GOT3 (cell line): ENCODE data around the gene DLX6.

Experiments used
- DNase-seq: peaks from one replicate; lab custom pipeline; 2025; ENCODE audit warnings: mixed read lengths; lab: John Stamatoyannopoulos, UW

The DLX6 gene

GRCh38 chr7:97011104-97011503, 5.8 kb downstream of the DLX6 start:
- no peak for DNase-seq

DNA sequence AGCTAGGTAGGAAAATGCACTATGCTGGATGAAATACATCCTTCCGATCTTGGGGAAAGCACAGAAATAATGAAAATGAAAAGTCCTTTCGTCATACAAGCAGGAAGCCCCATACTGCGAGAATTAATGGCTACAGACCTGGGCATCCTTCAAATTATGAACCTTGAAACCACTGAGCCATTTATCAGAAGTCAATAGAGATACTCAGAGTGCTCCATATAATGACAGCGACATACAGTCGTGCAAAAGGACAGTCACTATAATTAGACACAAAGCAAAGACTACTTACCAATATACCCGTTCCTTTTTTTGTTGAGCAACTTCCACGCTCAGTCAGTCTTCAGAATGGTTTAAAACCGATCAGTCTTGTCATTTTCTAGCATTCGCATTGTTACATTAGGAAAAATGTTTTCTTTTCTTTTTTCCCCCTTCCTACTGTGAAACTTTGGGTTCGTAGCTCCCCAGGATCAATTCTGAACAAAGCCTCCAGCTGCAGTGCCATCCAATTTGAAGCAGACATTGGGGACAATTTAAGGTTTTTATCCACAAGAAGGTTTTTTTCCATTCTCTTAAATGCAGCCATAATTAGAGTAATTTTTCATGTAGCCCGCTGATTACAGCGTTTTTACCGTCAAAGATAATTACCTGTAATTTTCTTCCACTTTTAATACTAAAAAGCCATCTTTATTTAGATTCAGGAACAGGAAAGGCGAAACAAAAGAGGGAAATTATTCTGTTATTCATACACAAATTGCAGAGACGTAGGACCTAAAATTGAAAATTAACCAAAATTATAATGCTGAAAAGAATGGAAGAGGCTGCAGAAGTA, 6.4 kb downstream of the DLX6 start:
- DNase-seq = no peak

GRCh38 chr7:97012365-97013133, 7.2 kb downstream of the DLX6 start:
- DNase-seq = no peak

DNA sequence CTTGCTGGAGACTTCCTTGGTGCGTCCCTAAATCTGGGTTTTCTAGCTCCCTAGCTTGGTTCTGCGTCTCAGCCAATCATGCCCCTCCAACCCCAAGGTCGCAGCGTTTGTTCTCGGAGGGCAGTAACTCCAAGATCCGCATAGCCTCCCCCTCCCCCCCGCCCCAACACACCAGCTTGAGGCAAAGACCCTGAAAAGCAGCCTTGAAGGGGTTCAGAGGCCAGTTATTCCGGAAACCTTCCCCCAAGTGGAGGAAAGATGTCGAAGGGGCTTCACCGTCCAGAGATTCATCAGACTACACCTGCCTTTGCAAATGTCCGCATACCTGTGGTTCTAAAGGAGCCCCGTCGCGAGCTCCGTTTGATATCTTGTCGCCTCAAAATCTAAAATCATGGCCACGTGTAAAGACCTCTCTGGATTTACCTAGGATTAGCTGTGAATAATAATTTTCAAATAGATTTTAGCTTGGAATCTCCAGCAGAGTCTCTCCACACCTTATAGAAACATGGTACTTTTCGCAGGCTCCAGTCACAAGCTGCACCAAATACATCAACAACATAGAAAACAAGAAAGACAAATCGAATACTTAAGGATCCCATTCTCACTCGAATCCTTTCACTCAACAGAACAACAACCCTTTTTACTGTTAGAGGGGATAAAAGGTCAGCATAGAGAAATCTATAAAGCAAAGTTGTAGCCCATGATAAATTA, 7.9 kb downstream of the DLX6 start:
- no peak for DNase-seq

DNA sequence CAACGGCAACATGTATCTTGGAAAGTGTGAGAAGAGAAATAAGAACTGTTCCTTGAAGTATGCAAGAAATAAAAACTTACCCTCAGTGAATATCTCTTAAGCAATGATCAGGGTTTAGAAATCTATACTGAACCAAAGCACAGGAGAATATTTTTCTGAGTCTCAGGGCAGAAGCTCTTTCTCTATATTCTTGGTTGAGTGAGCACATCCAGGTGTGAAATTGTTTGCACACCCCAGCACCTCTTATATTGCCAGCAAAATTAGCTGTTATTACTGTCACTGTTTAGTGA, 8.4 kb downstream of the DLX6 start:
- DNase-seq = no peak

GRCh38 chr7:97014145-97014750, 8.9 kb downstream of the DLX6 start:
- no peak for DNase-seq

GRCh38 chr7:97015279-97015678, 9.9 kb downstream of the DLX6 start:
- no peak for DNase-seq

GRCh38 chr7:97015756-97016380, 10.5 kb downstream of the DLX6 start:
- DNase-seq = no peak

- no peak for DNase-seq
Measured at GRCh38 chr7:97016381-97017191, 11.2 kb downstream of the DLX6 start.

GRCh38 chr7:97017192-97018125, 12.1 kb downstream of the DLX6 start:
- DNase-seq = no peak

DNA sequence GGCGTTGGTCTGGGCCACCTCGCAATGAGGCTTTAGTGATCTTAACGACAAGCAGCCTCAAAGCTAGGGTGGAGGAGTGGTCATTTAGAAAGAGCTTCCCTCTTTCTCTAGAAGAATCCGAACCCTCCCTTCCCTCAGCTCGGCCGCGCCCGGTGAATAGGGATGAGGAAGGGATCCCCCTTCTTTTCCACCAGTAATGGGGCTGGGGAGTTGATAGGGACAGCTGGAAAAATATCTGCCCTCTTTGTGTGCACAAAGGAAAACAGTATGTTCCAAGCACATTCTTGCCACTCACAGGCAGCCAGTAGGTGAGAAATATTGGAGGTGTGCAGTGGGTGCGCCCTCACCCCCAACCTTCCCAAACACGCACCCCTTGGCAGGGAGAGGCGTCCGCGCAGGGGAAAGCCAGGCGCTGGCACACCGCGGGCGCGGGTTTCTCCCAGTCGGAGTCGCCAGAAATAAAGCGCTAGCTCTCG, 12.8 kb downstream of the DLX6 start:
- DNase-seq = no peak

- no peak for DNase-seq
Measured at GRCh38 chr7:97018791-97019531, 13.6 kb downstream of the DLX6 start.

GRCh38 chr7:97019710-97020225, 14.4 kb downstream of the DLX6 start:
- DNase-seq = no peak

DNA sequence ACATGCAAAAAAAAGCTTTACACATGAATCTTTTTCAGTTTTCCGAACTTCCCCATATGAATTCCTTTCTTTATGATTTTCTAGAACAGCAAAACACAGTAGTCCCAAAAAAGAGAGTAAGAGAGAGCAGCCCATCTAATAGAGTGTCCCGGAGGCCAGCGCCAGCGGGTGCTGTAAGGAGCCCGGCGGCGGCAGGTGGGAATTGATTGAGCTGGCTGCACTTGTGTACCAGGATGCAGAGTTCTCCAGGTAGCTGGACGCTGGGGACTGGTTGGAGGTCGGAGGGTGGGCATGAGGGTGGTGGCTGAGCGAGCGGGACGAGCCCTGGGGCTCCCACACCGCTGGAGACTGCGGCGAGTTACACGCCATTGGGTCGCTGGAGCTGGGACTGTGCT, 15.2 kb downstream of the DLX6 start:
- DNase-seq = no peak

GRCh38 chr7:97020996-97021746, 15.8 kb downstream of the DLX6 start:
- DNase-seq = no peak

- no peak for DNase-seq
Measured at GRCh38 chr7:97021747-97022490, 16.6 kb downstream of the DLX6 start.

- no peak for DNase-seq
Measured at GRCh38 chr7:97022491-97023306, 17.3 kb downstream of the DLX6 start.
